BE2C (cell line): ENCODE measurements around the gene GPC6.

ENCODE experiments used
- DNase-seq: peaks from one replicate; pipeline ENCODE4 v3.0.0-alpha.2; 2020
- H3K27me3 ChIP-seq: fragments of 250-450 bp; sonication (Bioruptor Pico); 2 replicates; pipeline ENCODE4 v1.5.1; 2020; ENCODE audit warnings: mild to moderate bottlenecking
- H3K36me3 ChIP-seq: fragments of 250-450 bp; sonication (Bioruptor Pico); 2 replicates; pipeline ENCODE4 v1.5.1; 2020; ENCODE audit warnings: mild to moderate bottlenecking
- H3K4me1 ChIP-seq: fragments of 250-450 bp; sonication (Bioruptor Pico); 2 replicates; pipeline ENCODE4 v1.5.1; 2020
- H3K4me3 ChIP-seq: 2 replicates; pipeline ENCODE4 v1.5.1; 2011; ENCODE audit warnings: low read depth, low read length
- H3K9me3 ChIP-seq: fragments of 250-450 bp; sonication (Bioruptor Pico); 2 replicates; pipeline ENCODE4 v1.5.1; 2020
- CTCF ChIP-seq: IDR thresholded peaks from 2 replicates; pipeline ENCODE4 v1.5.1; 2012; ENCODE audit warnings: mild to moderate bottlenecking, low read depth, low read length

Gene GPC6

GRCh38 chr13:93577105-93577504, 350.5 kb downstream of the GPC6 start:
- Histone ChIP-seq H3K27me3 (no peaks in the 10 kb centered on the region), H3K9me3 (no peaks in the 10 kb centered on the region), H3K4me1 (no peaks in the 10 kb centered on the region), H3K4me3 (no peak overlapping the region), H3K36me3 (no peaks in the 10 kb centered on the region)
- no peak for TF ChIP-seq CTCF
- DNase-seq: no peak

- Histone ChIP-seq H3K4me1 (peaks cover 6% of the 10 kb centered on the region; the same call in 1 of the 2 replicates), H3K4me3 (no peak overlapping the region), H3K36me3 (no peaks in the 10 kb centered on the region), H3K27me3 (no peaks in the 10 kb centered on the region), H3K9me3 (no peaks in the 10 kb centered on the region)
- DNase-seq: no peak
- no peak for TF ChIP-seq CTCF
Measured at GRCh38 chr13:93589788-93590187, 363.2 kb downstream of the GPC6 start.

GRCh38 chr13:93603043-93603442, 376.4 kb downstream of the GPC6 start:
- DNase-seq: no peak

GRCh38 chr13:93614776-93615175, 388.2 kb downstream of the GPC6 start:
- no peak for TF ChIP-seq CTCF
- Histone ChIP-seq H3K4me3 (no peak overlapping the region), H3K4me1 (no peaks in the 10 kb centered on the region), H3K27me3 (no peaks in the 10 kb centered on the region), H3K36me3 (no peaks in the 10 kb centered on the region), H3K9me3 (no peaks in the 10 kb centered on the region)
- DNase-seq: no peak

More at GRCh38 chr13:93603043-93603442, 376.4 kb downstream of the GPC6 start:
- Histone ChIP-seq H3K36me3 (no peaks in the 10 kb centered on the region), H3K4me3 (no peak overlapping the region), H3K27me3 (no peaks in the 10 kb centered on the region), H3K4me1 (no peaks in the 10 kb centered on the region), H3K9me3 (no peaks in the 10 kb centered on the region)
- no peak for TF ChIP-seq CTCF

- TF ChIP-seq CTCF: no peak
- DNase-seq: no peak
- no peaks in the 10 kb centered on the region for H3K4me1 ChIP-seq
- H3K36me3 ChIP-seq: no peaks in the 10 kb centered on the region
- no peak overlapping the region for H3K4me3 ChIP-seq
- no peaks in the 10 kb centered on the region for H3K9me3 ChIP-seq
- no peaks in the 10 kb centered on the region for H3K27me3 ChIP-seq
Measured at GRCh38 chr13:93620181-93620765, 393.7 kb downstream of the GPC6 start.

GRCh38 chr13:93621051-93621450, 394.4 kb downstream of the GPC6 start:
- no peaks in the 10 kb centered on the region for H3K4me1 ChIP-seq
- no peak for TF ChIP-seq CTCF
- H3K9me3 ChIP-seq: no peaks in the 10 kb centered on the region
- H3K27me3 ChIP-seq: no peaks in the 10 kb centered on the region
- no peaks in the 10 kb centered on the region for H3K36me3 ChIP-seq
- H3K4me3 ChIP-seq: no peak overlapping the region
- DNase-seq: no peak
